ENCODE data around the gene XPO6. TPM values are rescaled to one million over a fixed set of nuclear protein-coding genes. Genes with fewer than 3 reads are reported as not detected.

The XPO6 gene
- total and polyA plus RNA-seq, 3 donors from 2014 or later, result 216 to 283 (median 238) TPM

- intact Hi-C loops (cut with DNase I; ENCODE audit: low total_unique reads), result no loop called here
- DNase-seq, result no peak
Measured at GRCh38 chr16:28205117-28205899, 6.5 kb downstream of the XPO6 start.

GRCh38 chr16:28204622-28205021, 7.1 kb downstream of the XPO6 start:
- no peak for DNase-seq
- intact Hi-C loops (cut with DNase I; ENCODE audit: low total_unique reads), result no loop called here

More at GRCh38 chr16:28205117-28205899, 6.5 kb downstream of the XPO6 start:
- Histone ChIP-seq H3K4me3 (no peak overlapping the region), H3K36me3 (ENCODE audit: low read depth, missing control alignments) (no peaks in the 10 kb centered on the region), H3K27ac (no peak overlapping the region), H3K27me3 (no peaks in the 10 kb centered on the region), H3K9me3 (no peaks in the 10 kb centered on the region), H3K4me1 (peaks cover 8% of the 10 kb centered on the region)
- 88 to 93% methylated on average over 6 of the region's 6 CpGs for WGBS, 2 donors
- no peak for TF ChIP-seq POLR2A (IDR thresholded peaks at IDR 0.05)
- TF ChIP-seq CTCF (IDR thresholded peaks at IDR 0.05), result no peak

GRCh38 chr16:28204204-28204603, 7.6 kb downstream of the XPO6 start:
- intact Hi-C loops (cut with DNase I; ENCODE audit: low total_unique reads), result no loop called here
- H3K36me3 ChIP-seq (ENCODE audit: low read depth, missing control alignments), result no peaks in the 10 kb centered on the region
- 62 to 65% methylated on average over 4 of the region's 4 CpGs for WGBS, 2 donors
- H3K9me3 ChIP-seq, result no peaks in the 10 kb centered on the region
- H3K4me1 ChIP-seq, result no peaks in the 10 kb centered on the region
- peak; percentile 28 for DNase-seq
- H3K27me3 ChIP-seq, result no peaks in the 10 kb centered on the region
- H3K4me3 ChIP-seq, result no peak overlapping the region
- no peak overlapping the region for H3K27ac ChIP-seq
- no peak for TF ChIP-seq POLR2A (IDR thresholded peaks at IDR 0.05)
- TF ChIP-seq CTCF (IDR thresholded peaks at IDR 0.05), result no peak

More at GRCh38 chr16:28204622-28205021, 7.1 kb downstream of the XPO6 start:
- Histone ChIP-seq H3K9me3 (no peaks in the 10 kb centered on the region), H3K27ac (no peak overlapping the region), H3K27me3 (no peaks in the 10 kb centered on the region), H3K4me3 (no peak overlapping the region), H3K4me1 (peaks cover 1% of the 10 kb centered on the region), H3K36me3 (ENCODE audit: low read depth, missing control alignments) (no peaks in the 10 kb centered on the region)
- TF ChIP-seq CTCF (IDR thresholded peaks at IDR 0.05) (no peak), POLR2A (IDR thresholded peaks at IDR 0.05) (no peak)
- WGBS, 2 donors, result 85 to 89% methylated on average over 6 of the region's 6 CpGs

- Histone ChIP-seq H3K27me3 (no peaks in the 10 kb centered on the region), H3K27ac (no peak overlapping the region), H3K36me3 (ENCODE audit: low read depth, missing control alignments) (no peaks in the 10 kb centered on the region), H3K4me3 (no peak overlapping the region), H3K4me1 (no peaks in the 10 kb centered on the region), H3K9me3 (no peaks in the 10 kb centered on the region)
- TF ChIP-seq CTCF (IDR thresholded peaks at IDR 0.05) (no peak), POLR2A (IDR thresholded peaks at IDR 0.05) (no peak)
- DNase-seq, result no peak
- 89 to 91% methylated on average over 6 of the region's 6 CpGs for whole genome bisulfite sequencing, 2 donors
- intact Hi-C loops (cut with DNase I; ENCODE audit: low total_unique reads), result no loop called here
Measured at GRCh38 chr16:28202147-28202746, 9.5 kb downstream of the XPO6 start.

All from testis (tissue), 3 donors.